Endothelial cell of umbilical vein (primary cell): ENCODE data around the gene PPP2R2C. TPM values are rescaled to one million over a fixed set of nuclear protein-coding genes. Genes with fewer than 3 reads are reported as not detected.

Source experiments
- BruUV-seq: library from RNA; stranded (reverse); fragments of 400-500 nt; replicated peaks from 2 replicates; lab custom pipeline; 2021; lab: Mats Ljungman, UMichigan
- CTCF ChIA-PET: fragments of 300-600, 350-600 bp; sonication (Branson Sonifier 250); formaldehyde crosslinking; loops from one replicate; lab custom pipeline; 2021; ENCODE audit warnings: antibody characterized with exemption, inconsistent platforms; lab: Charles Lee
- POLR2A ChIA-PET: fragments of 300-600, 350-600 bp; sonication (Branson Sonifier 250); formaldehyde crosslinking; loops from one replicate; lab custom pipeline; 2021; ENCODE audit warnings: antibody characterized with exemption, inconsistent platforms; lab: Charles Lee
- DNase-seq: peaks from one replicate; pipeline ENCODE4 v3.0.0-alpha.2; 2011; ENCODE audit warnings: low read depth, low spot score
- FAIRE-seq: peaks from 2 replicates; lab custom pipeline; 2011; peaks lifted over from hg19 to GRCh38; lab: Jason Lieb, UNC
- H2AFZ ChIP-seq: 2 replicates; pipeline ENCODE4 v1.6.0; 2012; ENCODE audit warnings: low read depth, low read length, control low read depth, inconsistent platforms
- H3K27ac ChIP-seq: 2 replicates; pipeline ENCODE4 v1.5.1; 2011; ENCODE audit warnings: low read depth, mild to moderate bottlenecking, control low read depth, low read length, moderate library complexity; ENCODE audit not compliant: insufficient read depth
- H3K27me3 ChIP-seq, 2 experiments: 2 replicates each; pipeline versions ENCODE4 v1.6.0 to v1.6.1; 2011; ENCODE audit warnings: low read length in 2 of 2, mixed read lengths in 1 of 2; ENCODE audit not compliant: control insufficient read depth in 2 of 2, insufficient read depth in 2 of 2
- H3K36me3 ChIP-seq, 2 experiments: 2 replicates in 1 of 2; 3 replicates in 1 of 2; pipeline ENCODE4 v1.5.1; 2011; ENCODE audit warnings: low read length in 2 of 2, mild to moderate bottlenecking in 1 of 2, moderate library complexity in 1 of 2; ENCODE audit not compliant: control insufficient read depth in 2 of 2, insufficient read depth in 2 of 2; ENCODE audit errors: extremely low read depth in 1 of 2
- H3K4me1 ChIP-seq: 3 replicates; pipeline ENCODE4 v1.5.1; 2011; ENCODE audit warnings: mild to moderate bottlenecking, low read length; ENCODE audit not compliant: control insufficient read depth, insufficient read depth; ENCODE audit errors: extremely low read depth
- H3K4me2 ChIP-seq: 2 replicates; pipeline ENCODE4 v1.6.1; 2011; ENCODE audit warnings: low read length, control low read depth, mixed read lengths; ENCODE audit not compliant: insufficient read depth
- H3K4me3 ChIP-seq, 3 experiments: fragments of 200-600 bp in 1 of 3; sonication (generic), shearing (Covaris generic) in 1 of 3; replicated peaks in 1 of 3; 2 replicates each; pipeline ENCODE4 v1.5.1; 2011 to 2016; ENCODE audit warnings: control low read depth in 3 of 3, low read length in 3 of 3, mild to moderate bottlenecking in 2 of 3, inconsistent platforms in 1 of 3, low read depth in 1 of 3, moderate library complexity in 1 of 3; ENCODE audit not compliant: insufficient read depth in 1 of 3
- H3K79me2 ChIP-seq: 2 replicates; pipeline ENCODE4 v1.6.0; 2012; ENCODE audit warnings: low read length, inconsistent platforms; ENCODE audit not compliant: control insufficient read depth, insufficient read depth
- H3K9ac ChIP-seq: replicated peaks from 2 replicates; pipeline ENCODE3; 2011; ENCODE audit warnings: low read length, control low read depth; ENCODE audit not compliant: insufficient read depth; ENCODE audit errors: extremely low read depth
- H3K9me1 ChIP-seq: replicated peaks from 3 replicates; pipeline ENCODE4 v1.6.0; 2011; ENCODE audit warnings: mild to moderate bottlenecking, low read length; ENCODE audit not compliant: control insufficient read depth, insufficient read depth; ENCODE audit errors: extremely low read depth
- H3K9me3 ChIP-seq: replicated peaks from 2 replicates; pipeline ENCODE4 v1.5.1; 2012; ENCODE audit warnings: low read length, inconsistent platforms; ENCODE audit not compliant: control insufficient read depth, insufficient read depth
- H4K20me1 ChIP-seq: replicated peaks from 2 replicates; pipeline ENCODE3; 2011; ENCODE audit warnings: mild to moderate bottlenecking, low read length; ENCODE audit not compliant: control insufficient read depth, insufficient read depth; ENCODE audit errors: extremely low read depth
- CTCF ChIP-seq, 2 donors: IDR thresholded peaks; 1 replicate in 1 of 2; 2 replicates in 1 of 2; pipeline ENCODE4 v1.5.1; 2011; ENCODE audit warnings: low read length in 2 of 2, mild to moderate bottlenecking in 2 of 2, moderate library complexity in 2 of 2, control low read depth in 1 of 2, inconsistent platforms in 1 of 2, low read depth in 1 of 2; ENCODE audit not compliant: insufficient read depth in 1 of 2; ENCODE audit errors: extremely low read depth in 1 of 2
- EZH2 ChIP-seq: IDR thresholded peaks from 2 replicates; pipeline ENCODE4 v1.6.1; 2012; ENCODE audit warnings: borderline replicate concordance, low read depth, mild to moderate bottlenecking, moderate library complexity, low read length, inconsistent platforms; ENCODE audit not compliant: severe bottlenecking
- FOS ChIP-seq: IDR thresholded peaks from 2 replicates; pipeline ENCODE4 v1.6.1; 2011; ENCODE audit warnings: mild to moderate bottlenecking, low read length, moderate library complexity, borderline replicate concordance; ENCODE audit not compliant: insufficient read depth
- GATA2 ChIP-seq: IDR thresholded peaks from 2 replicates; pipeline ENCODE4 v1.7.0; 2011; ENCODE audit warnings: low read depth, mild to moderate bottlenecking, moderate library complexity, mixed read lengths, low read length; ENCODE audit not compliant: insufficient read length, insufficient read depth
- JUN ChIP-seq: IDR thresholded peaks from 2 replicates; pipeline ENCODE4 v1.6.1; 2011; ENCODE audit warnings: borderline replicate concordance, low read depth; ENCODE audit not compliant: insufficient read length, insufficient read depth
- MYC ChIP-seq: IDR thresholded peaks from one replicate; pipeline ENCODE4 v1.6.1; 2011; ENCODE audit warnings: mild to moderate bottlenecking, low read depth, low read length
- POLR2A ChIP-seq: IDR thresholded peaks from 2 replicates; pipeline ENCODE4 v1.6.1; 2012; ENCODE audit warnings: low read depth, mild to moderate bottlenecking, control low read depth, low read length
- POLR2AphosphoS5 ChIP-seq: IDR thresholded peaks from 2 replicates; pipeline ENCODE4 v1.6.1; 2012; ENCODE audit warnings: low read depth, mild to moderate bottlenecking, control low read depth, low read length, moderate library complexity; ENCODE audit not compliant: insufficient read depth
- dilution Hi-C: fragments of 300-500 bp; cut with MboI; formaldehyde crosslinking; loops from one replicate; pipeline ENCODE4 v1.15.0; 2019; ENCODE audit warnings: low sequenced_read_pairs; ENCODE audit not compliant: extremely low pct_ligation_motif_present
- intact Hi-C: fragments of 100-400 bp; cut with micrococcal nuclease; formaldehyde crosslinking; loops from one replicate; pipeline ENCODE4 v1.10.0; 2022
- polyA plus RNA-seq, 4 experiments: library from polyadenylated mRNA; depleted of rRNA in 3 of 4; stranded (reverse) in 3 of 4; unstranded in 1 of 4; fragments of >200 nt; gene quantifications; 2 replicates each; pipeline versions ENCODE4 v1.2.1 to v1.2.3, GENCODE V29; 2011 to 2012; ENCODE audit warnings: missing spikeins in 1 of 4
- total RNA-seq: library from RNA; stranded (reverse); gene quantifications from 2 replicates; pipeline ENCODE4 v1.2.3, GENCODE V29; 2021
- TF ChIP-seq, protein P1 (sequence below): IDR thresholded peaks from 2 replicates; pipeline ENCODE4 v1.6.1; 2011; ENCODE audit not compliant: insufficient read depth, insufficient read length

PPP2R2C gene
- total and polyA plus RNA-seq, 2 donors (not counting 3 experiments of a cell fraction or from before 2014, with no cell fraction given): 0.03 to 0.09 TPM

DNA sequence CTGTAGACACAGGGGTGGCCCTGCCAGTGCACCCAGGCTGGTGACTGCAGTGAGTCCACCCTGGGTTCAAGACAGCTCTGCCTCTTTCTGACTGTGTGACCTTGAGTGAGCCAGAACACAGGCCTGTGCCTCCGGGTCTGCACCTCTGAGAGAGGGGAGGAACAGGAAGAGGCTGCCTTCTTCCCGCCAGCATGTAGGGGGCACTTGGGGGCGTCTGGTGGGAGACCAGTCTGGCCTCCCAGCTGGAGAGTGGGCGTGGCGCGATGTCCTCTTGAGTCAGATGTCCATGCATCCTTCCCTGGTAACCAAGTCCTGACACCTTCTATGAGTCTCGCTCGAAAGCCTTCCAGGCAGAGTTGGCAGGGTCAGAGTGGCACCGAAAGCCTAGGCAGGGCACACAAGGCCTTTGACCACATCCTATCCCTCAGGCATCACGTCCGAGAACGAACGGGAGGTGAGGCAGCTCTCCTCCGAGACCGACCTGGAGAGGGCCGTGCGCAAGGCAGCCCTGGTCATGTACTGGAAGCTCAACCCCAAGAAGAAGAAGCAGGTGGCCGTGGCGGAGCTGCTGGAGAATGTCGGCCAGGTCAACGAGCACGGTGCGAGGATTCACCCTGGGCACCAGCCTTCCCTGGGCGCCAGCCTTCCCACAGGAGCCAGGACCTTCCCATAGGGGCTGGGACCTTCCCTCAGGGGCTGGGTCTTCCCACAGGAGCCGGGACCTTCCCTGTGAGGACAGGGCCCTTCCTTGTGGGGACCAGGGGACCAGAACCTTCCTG is 181.5 kb downstream of the PPP2R2C start:
- dilution Hi-C loops: no loop called here
- DNase-seq (no peak), FAIRE-seq (no peak)
- Histone ChIP-seq H3K9me1 (no peaks in the 10 kb centered on the region), H2AFZ (no peak overlapping the region), H3K27me3 (no peaks in the 10 kb centered on the region), H3K79me2 (no peaks in the 10 kb centered on the region), H3K4me3 (no peak overlapping the region), H3K9ac (no peak overlapping the region), H3K27ac (no peak overlapping the region), H3K9me3 (no peaks in the 10 kb centered on the region), H3K4me1 (no peaks in the 10 kb centered on the region), H3K36me3 (peaks cover 3 to 61% of the 10 kb centered on the region in 2 experiments), H3K4me2 (no peak overlapping the region), H4K20me1 (no peaks in the 10 kb centered on the region)
- POLR2A ChIA-PET: no interaction called here
- intact Hi-C loops: no loop called here
- CTCF ChIA-PET: no interaction called here
- no TSS peak for BruUV-seq
- TF ChIP-seq CTCF (IDR thresholded peaks at IDR 0.05; ENCODE audit: extremely low read depth in 1 of 2, insufficient read depth in 1 of 2, low read depth in 1 of 2, low read length in 2 of 2) (no peak), MYC (no peak), FOS (no peak), POLR2A (no peak), POLR2AphosphoS5 (no peak), GATA2 (no peak), EZH2 (no peak), JUN (no peak)
- TF ChIP-seq, protein P1, sequence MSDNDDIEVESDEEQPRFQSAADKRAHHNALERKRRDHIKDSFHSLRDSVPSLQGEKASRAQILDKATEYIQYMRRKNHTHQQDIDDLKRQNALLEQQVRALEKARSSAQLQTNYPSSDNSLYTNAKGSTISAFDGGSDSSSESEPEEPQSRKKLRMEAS: no peak
